Measurements from ENCODE around the gene SEMA3F.

SEMA3F gene

DNA sequence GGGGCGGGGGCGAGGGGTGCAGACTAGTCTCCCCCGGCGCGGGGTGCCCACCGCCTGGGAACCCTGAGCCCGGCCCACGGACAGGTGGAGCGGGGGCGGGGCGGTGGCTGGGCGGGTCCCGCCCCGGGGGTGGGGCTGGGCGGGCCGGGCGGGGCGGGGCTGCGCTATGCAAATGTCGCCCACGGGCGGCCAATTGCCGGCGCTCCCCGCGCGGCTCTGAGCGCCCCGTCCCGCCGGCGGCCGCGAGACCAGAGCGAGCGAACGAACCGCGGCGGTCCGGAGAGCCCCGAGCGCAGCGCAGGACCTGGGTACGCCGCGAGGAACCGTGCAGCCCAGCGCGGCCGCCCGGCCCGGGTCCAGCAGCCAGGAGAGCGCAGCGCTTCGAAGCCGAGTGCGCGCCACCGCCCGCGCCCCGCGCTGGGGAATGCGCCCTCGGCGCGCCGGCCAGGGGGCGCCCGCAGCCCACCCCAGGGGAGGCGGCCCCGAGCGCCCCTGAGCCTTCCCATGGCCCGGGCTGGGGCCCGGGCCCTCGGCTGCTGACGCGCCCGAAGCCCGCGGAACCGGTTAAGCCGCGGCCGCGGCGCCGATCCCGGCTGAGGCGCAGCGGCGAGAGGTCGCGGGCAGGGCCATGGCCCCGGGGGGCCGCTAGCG is at the start of gene SEMA3F:
TSS of gene SEMA3F (plus strand) at position 485 of the 651 bp plus-strand sequence. CDS start 4,299 bp downstream, outside the sequence.
- DNase-seq (ENCODE audit: low spot score) = peak; percentile 44

DNA sequence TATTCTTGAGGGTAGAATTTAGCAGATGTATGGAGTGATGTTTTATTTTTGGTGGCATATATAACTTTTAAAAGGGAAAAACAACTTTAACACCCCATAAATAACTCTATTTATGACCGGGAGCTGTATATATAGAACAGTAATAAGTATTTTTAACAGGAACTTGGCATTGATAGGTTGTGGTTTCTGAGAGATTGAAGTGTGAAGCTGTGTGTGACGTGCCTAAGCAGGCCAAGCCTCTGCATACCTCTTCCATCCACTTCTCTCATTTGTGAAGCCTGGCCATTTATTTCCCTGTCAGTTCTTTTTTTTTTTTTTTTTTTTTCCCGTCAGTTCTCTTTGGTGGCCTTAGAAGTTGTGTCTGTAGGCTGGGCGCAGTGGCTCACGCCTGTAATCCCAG is 43.4 kb upstream of the SEMA3F start:
- no peak for DNase-seq (ENCODE audit: low spot score)

DNA sequence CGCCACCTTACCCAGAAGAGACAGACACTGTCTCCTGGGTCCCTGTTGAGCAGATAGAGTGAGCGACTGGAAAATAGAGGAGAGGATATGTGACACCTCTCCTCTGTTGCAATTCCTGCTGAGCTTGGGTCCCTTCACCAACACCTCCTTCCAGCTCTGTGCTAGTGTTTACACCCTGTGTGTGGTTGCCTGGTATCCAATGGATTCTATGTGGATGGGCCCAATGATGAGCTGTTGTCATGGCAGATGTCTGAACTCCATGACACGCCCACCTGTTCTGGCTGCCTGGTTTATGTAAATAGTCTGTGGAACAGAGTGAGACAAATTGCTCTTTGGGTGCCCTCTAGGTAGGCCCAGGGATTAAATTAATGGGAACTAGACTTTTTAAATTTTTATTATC is 42.7 kb upstream of the SEMA3F start:
- no peak for DNase-seq (ENCODE audit: low spot score)

DNA sequence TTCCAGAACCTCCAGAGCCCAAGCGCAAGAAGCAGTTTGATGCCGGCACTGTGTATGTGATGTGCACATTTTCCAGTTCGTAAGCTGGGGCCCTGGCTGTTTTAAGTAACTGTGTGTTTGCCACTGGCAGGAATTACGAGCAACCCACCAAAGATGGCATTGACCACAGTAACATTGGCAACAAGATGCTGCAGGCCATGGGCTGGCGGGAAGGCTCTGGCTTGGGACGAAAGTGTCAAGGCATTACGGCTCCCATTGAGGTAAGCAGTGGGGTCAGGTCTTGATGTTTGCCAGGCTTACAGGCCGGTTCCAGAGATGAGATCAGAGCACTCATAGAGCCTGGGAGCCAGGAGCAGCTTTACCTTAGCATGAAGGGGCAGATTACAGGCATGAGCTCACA is 38.0 kb upstream of the SEMA3F start:
- DNase-seq (ENCODE audit: low spot score) = no peak

DNA sequence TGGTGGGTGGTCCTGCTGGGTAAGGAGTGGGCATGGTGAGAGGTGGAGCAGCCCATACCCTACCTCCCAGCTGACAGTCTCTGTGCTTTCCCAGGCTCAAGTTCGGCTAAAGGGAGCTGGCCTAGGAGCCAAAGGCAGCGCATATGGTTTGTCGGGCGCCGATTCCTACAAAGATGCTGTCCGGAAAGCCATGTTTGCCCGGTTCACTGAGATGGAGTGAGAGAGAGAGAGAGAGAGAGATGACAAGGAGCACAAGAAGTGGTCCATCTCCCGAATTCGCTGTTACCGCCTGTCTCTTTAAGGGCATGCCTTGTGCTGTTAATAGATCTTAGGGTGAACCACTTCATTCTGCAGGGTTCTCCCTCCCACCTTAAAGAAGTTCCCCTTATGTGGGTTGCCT is 36.9 kb upstream of the SEMA3F start:
- no peak for DNase-seq (ENCODE audit: low spot score)

DNA sequence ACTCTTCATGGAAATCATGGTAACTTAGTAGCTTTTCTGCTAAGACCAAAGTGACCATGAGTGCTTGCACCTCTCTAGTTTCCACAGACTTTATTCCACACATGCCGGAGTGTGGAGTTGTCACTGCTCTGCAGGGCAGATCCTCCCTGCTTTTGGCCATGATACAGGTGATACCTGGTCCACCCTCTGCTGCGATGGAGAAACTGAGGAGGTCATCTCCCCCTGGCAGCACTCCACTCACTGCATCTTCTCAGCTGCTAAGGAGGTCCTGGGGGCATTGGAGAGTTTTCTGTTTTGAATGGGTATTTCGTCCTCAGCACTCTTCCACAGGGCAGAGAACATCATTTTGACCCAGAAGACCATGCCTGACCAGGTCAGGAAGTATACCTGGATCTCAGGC is 35.3 kb upstream of the SEMA3F start:
- no peak for DNase-seq (ENCODE audit: low spot score)

DNA sequence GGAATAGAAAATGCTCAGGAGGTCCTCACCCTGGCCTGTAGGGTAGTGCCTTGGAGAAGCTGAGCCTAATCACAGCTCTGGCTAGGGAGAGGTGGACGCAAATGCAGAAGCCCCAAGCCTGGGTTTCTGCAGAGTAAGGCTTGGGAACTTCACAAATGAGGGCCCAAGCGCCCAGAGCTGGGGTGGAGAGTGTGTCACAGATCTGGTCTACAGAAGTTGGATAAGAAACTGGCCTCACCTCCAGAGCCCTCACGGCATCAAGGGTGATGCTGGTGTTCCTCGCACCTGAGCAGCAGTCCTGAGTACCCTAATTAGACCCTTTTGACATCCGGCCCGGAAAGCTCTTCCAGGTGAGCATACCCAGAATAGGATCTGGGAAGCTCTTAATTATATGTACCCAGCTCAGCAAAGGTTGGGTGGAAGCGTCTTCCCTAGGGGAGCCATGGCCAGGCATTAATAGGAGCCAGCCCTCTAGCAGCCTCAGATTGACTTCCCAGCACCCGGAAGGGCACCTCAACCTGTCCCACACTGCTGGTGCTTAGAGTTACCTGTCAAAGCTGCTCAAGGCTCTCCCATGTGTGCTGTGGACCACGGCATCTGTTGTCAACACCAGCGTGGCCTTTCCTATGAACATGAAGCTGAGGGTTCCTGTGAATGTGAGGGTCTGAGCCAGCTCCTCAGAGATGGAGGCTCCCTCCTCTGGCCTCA is 34.6 kb upstream of the SEMA3F start:
- DNase-seq (ENCODE audit: low spot score) = no peak

DNA sequence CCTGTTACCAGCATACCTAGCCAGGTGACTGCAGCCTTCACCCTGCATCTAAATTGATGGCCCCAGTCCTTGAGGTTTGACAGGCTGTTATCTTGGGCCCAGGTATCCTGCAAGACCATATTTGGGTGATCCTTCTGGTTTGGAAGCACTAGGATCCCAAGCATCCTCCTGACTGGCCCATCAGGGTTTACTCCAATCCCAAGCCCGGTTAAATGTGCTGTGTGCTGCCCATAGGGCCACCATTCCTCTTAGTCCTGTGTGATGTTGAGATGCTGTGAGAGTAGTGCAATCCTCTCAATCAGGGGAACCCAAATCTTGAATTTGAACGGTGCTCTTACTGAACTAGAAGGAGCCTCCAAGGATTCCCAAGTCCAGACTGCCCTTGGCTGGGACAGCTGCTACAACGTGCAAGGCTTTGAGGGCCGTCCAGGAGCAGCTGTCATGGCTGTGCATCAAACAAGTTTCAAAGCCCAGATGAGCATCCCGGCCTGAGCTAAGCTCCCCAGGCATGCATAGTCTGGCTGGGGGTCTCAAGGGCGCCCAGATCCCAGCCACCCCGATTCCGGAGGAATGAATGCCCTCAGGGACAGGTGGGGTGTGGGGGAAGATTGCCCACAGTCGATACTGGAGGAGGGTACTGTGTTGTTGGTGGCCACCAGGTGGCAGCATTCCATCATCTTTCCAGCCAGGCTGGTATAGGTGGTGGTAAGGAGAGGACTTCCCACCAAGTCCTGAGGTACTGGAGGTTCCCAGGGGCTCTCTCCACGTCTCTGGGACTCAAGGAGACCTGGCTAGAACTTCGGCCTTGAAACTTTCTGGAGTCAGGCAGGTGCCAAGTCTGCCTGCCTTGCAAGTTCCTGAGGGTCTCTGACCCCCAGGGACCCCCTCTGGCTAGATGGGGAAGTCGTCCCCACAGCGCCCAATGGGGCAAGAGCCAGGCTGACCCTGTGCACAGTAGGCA is 33.8 kb upstream of the SEMA3F start:
- DNase-seq (ENCODE audit: low spot score) = peak; percentile 73

DNA sequence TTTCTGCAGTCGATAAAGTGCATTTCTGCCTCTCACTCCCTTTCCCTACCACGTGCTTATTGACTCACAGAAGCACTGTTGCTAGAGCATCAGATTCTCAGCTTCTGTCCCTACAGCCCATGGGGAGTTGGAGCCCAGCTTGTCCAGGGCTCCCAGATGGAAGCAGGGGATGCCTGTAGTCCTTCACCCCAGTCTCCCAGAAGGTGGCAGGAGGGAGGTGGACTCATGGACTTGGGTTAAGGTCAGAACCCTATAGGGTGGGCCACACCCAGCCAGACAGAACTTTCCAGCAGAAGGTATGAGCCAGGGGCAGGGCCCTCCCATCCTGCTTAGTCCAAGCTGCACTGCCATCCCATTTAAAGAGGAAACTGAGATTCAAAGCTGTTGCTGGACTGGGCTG is 33.1 kb upstream of the SEMA3F start:
- DNase-seq (ENCODE audit: low spot score) = no peak

DNA sequence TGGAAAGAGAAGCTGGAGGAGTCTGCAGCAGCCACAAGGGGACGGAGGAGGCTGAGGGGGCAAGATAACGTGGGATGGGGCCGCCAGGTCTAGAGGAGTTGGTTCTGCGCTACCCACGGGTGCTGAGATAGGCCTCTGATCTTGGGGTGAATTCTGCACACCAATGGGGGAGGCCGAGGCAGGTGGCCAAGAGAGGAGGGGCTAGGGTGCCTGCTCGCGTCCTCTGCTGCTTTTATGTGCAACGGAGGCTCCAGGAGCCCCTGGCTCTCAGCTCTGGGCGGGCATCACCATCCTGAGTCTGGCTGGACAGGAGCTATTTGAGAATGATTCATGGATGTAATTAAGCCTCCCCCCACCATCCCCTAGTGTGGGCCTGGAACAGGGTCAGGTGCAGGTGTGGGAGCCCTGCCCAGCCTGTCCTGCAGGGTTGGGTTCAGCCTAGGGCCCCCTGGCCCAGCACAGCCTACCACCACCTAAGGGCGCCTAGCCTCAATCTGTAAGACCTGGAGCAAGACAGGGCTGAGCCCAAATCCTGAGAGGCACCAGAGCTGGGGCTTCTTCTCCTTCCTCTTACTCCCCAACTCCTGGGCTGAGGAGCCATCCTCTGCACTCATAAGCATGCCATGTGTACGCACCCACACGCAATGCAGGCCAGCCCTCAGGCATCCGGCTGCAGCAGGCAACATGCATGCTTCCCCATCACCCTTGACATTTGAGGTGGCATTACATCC is 32.3 kb upstream of the SEMA3F start:
- no peak for DNase-seq (ENCODE audit: low spot score)

DNA sequence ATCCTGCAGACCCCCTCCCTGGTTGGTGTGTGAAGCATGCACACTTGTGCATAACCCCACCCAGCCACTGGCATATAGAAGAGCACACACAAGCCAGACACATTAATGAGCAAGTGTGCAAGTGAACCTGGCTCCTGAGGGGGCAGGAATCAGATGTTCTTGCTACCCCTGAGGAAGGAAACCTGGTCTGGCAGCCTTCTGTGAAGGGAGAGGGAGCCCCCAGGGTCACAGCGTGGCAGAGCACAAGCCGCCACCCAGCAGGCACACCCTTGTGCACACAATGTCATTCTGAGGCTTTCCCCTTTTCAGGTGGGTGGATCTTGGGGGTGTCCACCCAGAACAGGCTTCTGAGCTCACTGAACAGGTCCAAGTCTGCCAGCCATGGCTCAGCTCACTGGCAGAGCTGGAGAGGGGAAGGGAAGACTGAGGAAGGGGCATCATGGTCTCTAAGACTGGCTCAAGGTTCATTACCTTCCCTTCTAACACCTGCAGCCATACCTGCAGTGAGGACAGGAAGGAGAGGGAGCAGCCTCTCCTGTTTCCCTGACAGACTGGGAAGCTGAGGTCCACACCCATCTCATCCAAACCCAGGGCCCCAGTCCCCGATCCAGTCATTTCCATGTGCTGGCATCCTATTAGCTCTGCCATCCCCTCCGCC is 31.6 kb upstream of the SEMA3F start:
- no peak for DNase-seq (ENCODE audit: low spot score)

DNA sequence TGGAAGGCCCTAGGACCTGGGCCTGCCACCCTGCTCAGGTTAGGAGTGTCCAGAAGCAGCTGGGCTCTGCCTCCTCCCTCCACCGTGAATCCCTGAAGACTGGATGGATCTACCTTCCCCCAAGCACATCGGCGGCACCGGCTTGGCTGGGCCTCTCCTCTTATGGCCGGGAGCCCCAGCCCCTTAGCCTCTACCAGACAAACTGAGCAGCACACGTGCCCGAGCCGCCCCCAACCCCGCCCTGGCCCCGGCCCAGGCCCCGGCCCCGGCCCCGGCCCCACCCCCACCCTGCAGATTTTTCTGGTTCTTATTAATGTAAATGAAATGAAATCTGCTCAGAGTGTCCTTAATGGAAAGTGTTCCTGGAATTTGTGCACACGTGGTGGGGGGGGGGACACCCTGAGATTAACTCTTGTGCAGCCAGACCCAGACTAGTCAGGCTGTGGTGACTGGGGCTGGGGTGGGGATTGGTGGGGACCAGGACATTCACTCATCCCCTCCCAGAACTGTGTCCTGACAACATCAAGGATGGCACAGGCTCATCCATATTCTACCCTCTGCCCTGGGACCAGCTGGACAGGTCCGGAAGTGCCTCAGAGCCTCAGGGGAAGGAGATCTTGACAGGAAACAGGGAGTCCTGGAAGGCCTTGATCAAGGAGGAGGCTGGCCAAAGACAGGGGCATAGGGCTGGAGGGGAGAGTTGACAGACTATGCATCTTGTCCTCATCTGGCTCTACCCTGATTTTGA is 30.9 kb upstream of the SEMA3F start:
- no peak for DNase-seq (ENCODE audit: low spot score)

DNA sequence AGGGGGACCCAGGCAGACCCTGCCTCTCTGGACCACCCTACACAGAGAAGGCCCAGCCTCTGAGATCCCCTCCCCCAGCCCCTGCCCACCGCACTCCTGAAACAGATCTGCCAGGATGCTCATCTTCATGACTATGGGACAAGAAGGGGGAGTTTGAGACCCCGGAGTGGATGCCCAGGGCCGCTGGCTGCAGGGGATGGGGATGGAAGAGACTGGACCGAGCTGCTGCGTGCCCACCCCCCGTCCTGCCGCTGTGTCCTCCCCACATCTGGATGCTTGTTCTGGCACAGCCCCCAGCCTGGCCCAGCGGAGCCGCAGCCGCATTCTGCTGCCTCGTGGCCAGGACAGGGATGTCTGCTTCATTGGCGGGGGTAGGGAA is 30.3 kb upstream of the SEMA3F start:
- no peak for DNase-seq (ENCODE audit: low spot score)

DNA sequence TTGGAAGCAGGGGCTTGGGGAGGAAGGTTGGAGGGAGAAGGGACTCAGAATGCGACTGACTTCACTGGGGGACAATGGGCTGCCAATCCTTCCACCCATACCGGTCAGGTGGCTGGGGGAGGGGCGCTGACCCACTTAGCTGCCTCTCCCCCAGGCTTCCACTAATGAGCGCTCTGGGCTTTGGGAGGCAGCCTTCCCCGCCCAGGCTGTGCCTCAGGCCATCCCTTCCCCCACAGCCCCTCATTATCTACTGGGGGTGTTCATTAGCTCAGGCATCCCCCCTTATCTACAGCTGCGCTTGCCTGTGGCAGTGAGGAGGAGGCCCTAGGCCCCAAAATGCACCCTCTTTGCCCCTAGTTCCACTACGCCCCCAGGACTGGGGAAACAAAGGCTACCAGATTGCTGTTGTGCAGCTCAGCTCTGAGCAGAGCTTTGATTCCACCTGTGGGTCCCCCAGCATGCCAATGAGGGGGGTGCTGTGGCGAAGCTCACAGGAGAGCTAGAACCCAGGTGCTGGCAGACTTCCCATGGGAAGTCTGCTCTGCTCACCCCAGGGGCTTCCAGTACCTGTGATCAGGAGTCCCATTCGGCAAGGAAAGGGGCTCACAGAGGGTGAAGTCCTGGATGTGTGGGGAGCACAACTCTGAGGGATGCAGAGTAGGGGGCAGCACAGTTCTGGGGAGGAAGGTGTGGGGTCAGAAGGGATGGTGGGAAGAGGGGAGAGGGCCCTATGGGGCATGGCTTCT is 29.4 kb upstream of the SEMA3F start:
- no peak for DNase-seq (ENCODE audit: low spot score)

DNA sequence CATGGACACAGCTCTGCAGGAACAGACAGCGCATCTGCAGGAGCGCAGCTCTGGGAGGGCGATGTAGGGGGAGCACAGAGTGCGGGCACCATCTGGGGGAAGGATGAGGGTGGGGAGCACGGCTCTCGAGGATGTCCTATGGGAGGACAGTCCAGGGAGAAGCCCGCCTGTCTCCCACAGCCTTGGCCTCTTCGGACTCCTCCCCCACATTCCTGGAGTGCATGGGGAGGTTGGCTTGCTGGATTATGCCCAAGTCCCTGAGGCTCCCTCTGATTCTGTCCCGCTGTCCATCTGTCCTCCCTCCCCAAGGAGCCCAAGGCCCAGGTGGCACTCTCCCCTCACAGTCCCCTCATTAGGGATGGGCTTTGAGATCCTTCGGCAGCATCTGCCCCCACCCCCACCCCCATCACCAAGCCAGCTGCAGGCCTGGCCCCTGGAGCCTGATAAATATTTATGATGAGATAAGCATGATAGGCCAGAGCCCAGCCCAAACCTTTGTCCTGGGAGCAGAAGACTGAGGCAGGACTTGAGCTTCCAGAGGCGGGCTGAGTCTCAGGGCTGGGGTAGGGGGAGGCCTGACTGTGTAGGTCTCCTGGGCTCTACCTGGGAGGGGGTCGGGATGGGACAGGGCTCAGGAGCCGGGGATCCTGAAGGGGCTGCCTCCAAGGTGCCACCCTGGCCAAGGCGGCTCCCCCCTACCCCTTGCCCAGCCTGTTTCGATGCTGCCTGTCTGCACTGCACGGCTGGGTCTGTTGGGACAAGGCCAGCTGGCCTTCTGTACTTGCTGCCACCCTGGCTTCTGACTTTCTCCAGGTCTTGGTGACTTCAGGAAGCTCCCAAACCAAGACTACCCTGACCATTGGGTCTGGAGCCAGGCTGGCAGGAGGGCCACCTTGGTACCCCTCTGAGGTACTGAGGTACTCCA is 28.6 kb upstream of the SEMA3F start:
- no peak for DNase-seq (ENCODE audit: low spot score)

DNA sequence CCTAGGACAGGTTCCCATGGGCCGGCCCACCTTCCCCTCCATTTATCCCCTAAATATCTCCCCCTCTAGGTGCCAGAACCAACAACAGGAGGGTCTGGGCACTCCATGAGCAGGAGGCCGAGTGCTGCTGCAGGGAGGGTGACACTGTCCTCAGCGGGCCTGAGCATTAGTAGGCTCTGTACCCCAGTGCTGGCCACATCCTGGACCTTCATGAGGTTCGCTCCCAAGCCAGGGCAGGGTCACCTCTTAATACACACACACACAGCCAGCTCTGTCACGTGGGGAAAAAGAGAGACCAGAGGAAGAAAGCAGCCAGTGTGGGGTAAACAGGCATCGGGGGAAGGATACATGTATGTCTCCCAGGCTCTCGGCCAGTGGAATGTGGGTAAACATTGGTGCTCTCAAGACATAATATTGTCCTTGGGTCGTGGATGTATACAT is 27.9 kb upstream of the SEMA3F start:
- no peak for DNase-seq (ENCODE audit: low spot score)

DNA sequence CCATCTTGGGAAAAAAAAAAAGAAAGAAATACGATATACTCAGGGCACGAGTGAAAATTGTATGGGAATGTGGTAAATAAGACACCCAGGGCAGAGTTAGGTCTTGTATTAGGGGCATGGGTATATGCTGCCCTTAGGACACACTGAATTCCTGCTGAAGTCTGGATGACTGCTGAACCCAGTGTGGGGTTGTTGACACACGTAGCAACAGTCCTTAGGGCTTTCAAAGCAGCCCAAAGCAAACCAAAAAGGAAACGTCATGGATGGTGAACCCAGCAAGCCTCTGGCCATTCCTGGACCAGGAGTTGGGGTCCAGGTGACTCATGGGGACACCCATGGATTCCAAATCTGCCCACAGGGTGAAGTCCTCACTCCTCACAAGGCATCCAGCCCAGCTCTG is 27.1 kb upstream of the SEMA3F start:
- no peak for DNase-seq (ENCODE audit: low spot score)

DNA sequence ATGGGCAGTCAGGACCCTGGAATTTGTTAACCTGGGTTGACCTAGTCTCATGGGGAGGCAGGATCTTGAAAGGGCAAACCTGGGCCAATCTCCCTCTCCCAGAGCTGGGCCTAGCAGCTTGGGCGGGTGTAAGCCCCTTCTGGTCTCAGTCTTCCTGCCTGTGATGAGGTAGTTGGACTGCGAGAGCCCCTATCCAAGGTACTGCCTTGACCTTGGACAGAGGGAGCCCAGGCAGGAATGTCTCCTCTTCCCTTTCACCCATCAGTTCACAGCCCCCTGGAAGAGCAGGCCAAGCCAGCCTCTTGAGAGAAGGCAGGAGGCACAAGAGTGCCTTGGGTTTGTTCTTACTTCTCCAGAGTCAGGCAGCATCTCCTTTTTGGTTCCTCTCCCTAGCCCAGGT is 24.7 kb upstream of the SEMA3F start:
- no peak for DNase-seq (ENCODE audit: low spot score)
